ENCODE measurements around the gene OR3A2. TPM values are rescaled to one million over a fixed set of nuclear protein-coding genes. Genes with fewer than 3 reads are reported as not detected.
"Not testable (repeated sequence)": the region's sequence is repeated elsewhere in the genome, so short reads cannot be mapped to it uniquely, and the experiment has no call there.

The OR3A2 gene
- not detected for total RNA-seq

GRCh38 chr17:3385869-3386816, at the start of gene OR3A2:
Gene OR3A2 (minus strand): TSS chr17:3386308.
- DNase-seq (ENCODE audit: low spot score in 2 of 2): no peak
- Histone ChIP-seq H3K36me3 (no peaks in the 10 kb centered on the region), H3K4me1 (no peaks in the 10 kb centered on the region), H3K9me3 (no peaks in the 10 kb centered on the region), H3K4me3 (no peak within 1 kb of the TSS), H3K27me3 (no peaks in the 10 kb centered on the region), H3K27ac (no peak within 1 kb of the TSS)
- intact Hi-C loops (cut with DNase I): no loop called here
- TF ChIP-seq, protein P1, sequence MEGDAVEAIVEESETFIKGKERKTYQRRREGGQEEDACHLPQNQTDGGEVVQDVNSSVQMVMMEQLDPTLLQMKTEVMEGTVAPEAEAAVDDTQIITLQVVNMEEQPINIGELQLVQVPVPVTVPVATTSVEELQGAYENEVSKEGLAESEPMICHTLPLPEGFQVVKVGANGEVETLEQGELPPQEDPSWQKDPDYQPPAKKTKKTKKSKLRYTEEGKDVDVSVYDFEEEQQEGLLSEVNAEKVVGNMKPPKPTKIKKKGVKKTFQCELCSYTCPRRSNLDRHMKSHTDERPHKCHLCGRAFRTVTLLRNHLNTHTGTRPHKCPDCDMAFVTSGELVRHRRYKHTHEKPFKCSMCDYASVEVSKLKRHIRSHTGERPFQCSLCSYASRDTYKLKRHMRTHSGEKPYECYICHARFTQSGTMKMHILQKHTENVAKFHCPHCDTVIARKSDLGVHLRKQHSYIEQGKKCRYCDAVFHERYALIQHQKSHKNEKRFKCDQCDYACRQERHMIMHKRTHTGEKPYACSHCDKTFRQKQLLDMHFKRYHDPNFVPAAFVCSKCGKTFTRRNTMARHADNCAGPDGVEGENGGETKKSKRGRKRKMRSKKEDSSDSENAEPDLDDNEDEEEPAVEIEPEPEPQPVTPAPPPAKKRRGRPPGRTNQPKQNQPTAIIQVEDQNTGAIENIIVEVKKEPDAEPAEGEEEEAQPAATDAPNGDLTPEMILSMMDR (IDR thresholded peaks at IDR 0.05): no peak

DNA sequence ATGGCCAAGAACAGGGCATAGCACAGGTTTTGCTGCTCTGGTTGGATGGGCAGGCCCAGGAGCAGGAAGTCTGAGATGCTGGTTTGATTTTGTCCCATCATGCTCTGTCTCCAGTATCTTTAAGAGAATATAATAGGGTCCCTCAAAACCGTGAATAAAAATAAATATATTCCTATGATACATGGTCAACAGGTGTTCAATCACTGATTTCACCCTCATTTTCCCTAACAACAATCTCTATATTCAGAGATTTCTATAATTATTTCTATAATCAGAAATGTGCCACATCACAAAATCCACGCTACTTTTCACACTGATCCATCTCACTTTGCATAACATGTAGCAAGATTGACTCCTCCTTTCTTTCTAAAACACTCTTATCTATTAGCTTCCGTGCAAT, 47.6 kb upstream of the OR3A2 start, which contains the start of gene OR1E2:
Gene OR1E2, minus strand, starts transcription at position 101 of the 400 bp plus-strand sequence. Its CDS starts 0 bp downstream, at position 101.
- Histone ChIP-seq H3K4me1 (no peaks in the 10 kb centered on the region), H3K4me3 (no peak within 1 kb of the TSS), H3K27ac (no peak within 1 kb of the TSS), H3K27me3 (no peaks in the 10 kb centered on the region), H3K9me3 (no peaks in the 10 kb centered on the region), H3K36me3 (no peaks in the 10 kb centered on the region)
- intact Hi-C loops (cut with DNase I): no loop called here
- DNase-seq (ENCODE audit: low spot score in 2 of 2): no peak
- TF ChIP-seq, protein P1 (IDR thresholded peaks at IDR 0.05): no peak

- intact Hi-C loops (cut with DNase I); H3K36me3 ChIP-seq; H3K27ac ChIP-seq; H3K27me3 ChIP-seq; DNase-seq (ENCODE audit: low spot score in 2 of 2); H3K4me3 ChIP-seq; H3K4me1 ChIP-seq; H3K9me3 ChIP-seq: not testable (repeated sequence)
Observed at GRCh38 chr17:3433215-3433614, 47.1 kb upstream of the OR3A2 start.

- DNase-seq (ENCODE audit: low spot score in 2 of 2): no peak
- no peaks in the 10 kb centered on the region for H3K27me3 ChIP-seq
- no peaks in the 10 kb centered on the region for H3K9me3 ChIP-seq
- TF ChIP-seq, protein P1 (IDR thresholded peaks at IDR 0.05): no peak
- no peaks in the 10 kb centered on the region for H3K36me3 ChIP-seq
- no peaks in the 10 kb centered on the region for H3K4me1 ChIP-seq
- H3K4me3 ChIP-seq: no peak overlapping the region
- no peak overlapping the region for H3K27ac ChIP-seq
- intact Hi-C loops (cut with DNase I): no loop called here
Observed at GRCh38 chr17:3418222-3418621, 32.1 kb upstream of the OR3A2 start.

DNA sequence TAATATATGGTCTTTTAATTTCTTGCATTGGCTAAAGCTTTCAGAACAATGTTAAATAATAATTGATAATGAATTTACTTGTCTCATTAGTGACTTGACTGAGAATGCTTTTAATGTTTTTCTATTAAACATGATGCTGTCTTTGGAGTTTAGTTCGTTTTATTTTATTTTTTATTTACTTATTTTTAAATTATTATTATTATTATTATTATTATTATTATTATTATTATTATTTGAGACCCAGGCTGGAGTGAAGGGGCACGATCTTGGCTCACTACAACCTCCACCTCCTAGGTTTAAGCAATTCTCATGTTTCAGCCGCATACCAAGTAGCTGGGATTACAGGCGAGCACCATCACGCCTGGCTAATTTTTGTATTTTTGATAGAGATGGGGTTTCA, 29.5 kb upstream of the OR3A2 start:
- intact Hi-C loops (cut with DNase I): no loop called here
- Histone ChIP-seq H3K4me3 (no peak overlapping the region), H3K4me1 (no peaks in the 10 kb centered on the region), H3K36me3 (no peaks in the 10 kb centered on the region), H3K27me3 (no peaks in the 10 kb centered on the region), H3K27ac (no peak overlapping the region), H3K9me3 (no peaks in the 10 kb centered on the region)
- DNase-seq (ENCODE audit: low spot score in 2 of 2): no peak
- TF ChIP-seq, protein P1 (IDR thresholded peaks at IDR 0.05): no peak

GRCh38 chr17:3412216-3412615, 26.1 kb upstream of the OR3A2 start:
- intact Hi-C loops (cut with DNase I); H3K4me1 ChIP-seq; H3K27me3 ChIP-seq; DNase-seq (ENCODE audit: low spot score in 2 of 2); H3K27ac ChIP-seq; H3K36me3 ChIP-seq; H3K4me3 ChIP-seq: not testable (repeated sequence)
- peaks cover 0 to 11% of the 10 kb centered on the region in 2 donors for H3K9me3 ChIP-seq

Data from ascending aorta (tissue), 2 donors.